Astrocyte (in vitro differentiated cells and primary cell): Measurements from ENCODE around the gene NRG2.

ENCODE experiments used
- EZH2 ChIP-seq: IDR thresholded peaks from 2 replicates; pipeline ENCODE4 v1.6.1; 2012; ENCODE audit warnings: mild to moderate bottlenecking, low read length, inconsistent platforms; ENCODE audit not compliant: insufficient read depth
- TF ChIP-seq, protein P1 (sequence below): IDR thresholded peaks from 2 replicates; pipeline ENCODE4 v1.5.1; 2011; ENCODE audit warnings: low read depth, mild to moderate bottlenecking, inconsistent platforms, low read length, moderate library complexity; ENCODE audit not compliant: insufficient read depth

DNA sequence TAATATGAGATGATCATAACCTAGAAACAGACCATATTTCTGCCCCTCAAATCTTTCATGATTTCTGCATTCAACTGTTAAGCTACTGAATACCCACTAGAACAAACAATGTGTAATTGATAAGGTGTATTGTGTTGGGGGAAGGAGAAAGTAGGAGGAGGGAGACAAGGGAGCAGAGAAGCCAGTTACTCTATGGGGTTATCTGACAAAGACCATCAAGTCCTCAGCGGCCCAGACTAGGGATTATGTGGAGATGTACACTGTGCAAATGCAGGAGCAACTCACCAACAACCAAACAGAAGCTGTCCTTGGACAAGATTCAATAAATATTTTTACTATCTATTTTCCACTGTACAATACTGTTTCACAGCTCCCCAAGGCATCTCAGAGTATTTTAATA lies 2.7 kb downstream of the NRG2 start:
- TF ChIP-seq, protein P1, sequence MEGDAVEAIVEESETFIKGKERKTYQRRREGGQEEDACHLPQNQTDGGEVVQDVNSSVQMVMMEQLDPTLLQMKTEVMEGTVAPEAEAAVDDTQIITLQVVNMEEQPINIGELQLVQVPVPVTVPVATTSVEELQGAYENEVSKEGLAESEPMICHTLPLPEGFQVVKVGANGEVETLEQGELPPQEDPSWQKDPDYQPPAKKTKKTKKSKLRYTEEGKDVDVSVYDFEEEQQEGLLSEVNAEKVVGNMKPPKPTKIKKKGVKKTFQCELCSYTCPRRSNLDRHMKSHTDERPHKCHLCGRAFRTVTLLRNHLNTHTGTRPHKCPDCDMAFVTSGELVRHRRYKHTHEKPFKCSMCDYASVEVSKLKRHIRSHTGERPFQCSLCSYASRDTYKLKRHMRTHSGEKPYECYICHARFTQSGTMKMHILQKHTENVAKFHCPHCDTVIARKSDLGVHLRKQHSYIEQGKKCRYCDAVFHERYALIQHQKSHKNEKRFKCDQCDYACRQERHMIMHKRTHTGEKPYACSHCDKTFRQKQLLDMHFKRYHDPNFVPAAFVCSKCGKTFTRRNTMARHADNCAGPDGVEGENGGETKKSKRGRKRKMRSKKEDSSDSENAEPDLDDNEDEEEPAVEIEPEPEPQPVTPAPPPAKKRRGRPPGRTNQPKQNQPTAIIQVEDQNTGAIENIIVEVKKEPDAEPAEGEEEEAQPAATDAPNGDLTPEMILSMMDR, result no peak
- no peak for TF ChIP-seq EZH2
